Measurements from ENCODE around the gene ATP4B. TPM values are rescaled to one million over a fixed set of nuclear protein-coding genes. Genes with fewer than 3 reads are reported as not detected.

The ATP4B gene
- total and polyA plus RNA-seq, 2 donors (not counting 3 experiments of a cell fraction or from before 2014, with no cell fraction given) = 0.06 TPM; not detected in 1

- Histone ChIP-seq H3K36me3 (ENCODE audit: control insufficient read depth in 2 of 2, extremely low read depth in 1 of 2, insufficient read depth in 2 of 2, low read length in 2 of 2) (no peaks in the 10 kb centered on the region), H3K27ac (ENCODE audit: insufficient read depth, low read depth, low read length) (no peak overlapping the region), H4K20me1 (replicated peaks; ENCODE audit: control insufficient read depth, extremely low read depth, insufficient read depth, low read length) (no peaks in the 10 kb centered on the region), H2AFZ (ENCODE audit: low read depth, low read length) (no peak overlapping the region), H3K27me3 (ENCODE audit: control insufficient read depth in 2 of 2, insufficient read depth in 2 of 2, low read length in 2 of 2) (no peaks in the 10 kb centered on the region), H3K9me1 (replicated peaks; ENCODE audit: control insufficient read depth, extremely low read depth, insufficient read depth, low read length) (no peaks in the 10 kb centered on the region), H3K79me2 (ENCODE audit: control insufficient read depth, insufficient read depth, low read length) (no peaks in the 10 kb centered on the region), H3K4me2 (ENCODE audit: insufficient read depth, low read length) (no peak overlapping the region), H3K9ac (replicated peaks; ENCODE audit: extremely low read depth, insufficient read depth, low read length) (no peak overlapping the region), H3K4me1 (ENCODE audit: control insufficient read depth, extremely low read depth, insufficient read depth, low read length) (no peaks in the 10 kb centered on the region), H3K9me3 (replicated peaks; ENCODE audit: control insufficient read depth, insufficient read depth, low read length) (no peaks in the 10 kb centered on the region), H3K4me3 (replicated peaks in 1 of 3; ENCODE audit: insufficient read depth in 1 of 3, low read depth in 1 of 3, low read length in 3 of 3) (no peak overlapping the region)
- no TSS peak for BruUV-seq (replicated peaks)
- TF ChIP-seq POLR2A (IDR thresholded peaks at IDR 0.05; ENCODE audit: low read depth, low read length) (no peak), EZH2 (IDR thresholded peaks at IDR 0.05; ENCODE audit: borderline replicate concordance, low read depth, low read length, severe bottlenecking) (no peak), JUN (IDR thresholded peaks at IDR 0.05; ENCODE audit: borderline replicate concordance, insufficient read depth, insufficient read length, low read depth) (no peak), MYC (IDR thresholded peaks at IDR 0.05; ENCODE audit: low read depth, low read length) (no peak), POLR2AphosphoS5 (IDR thresholded peaks at IDR 0.05; ENCODE audit: insufficient read depth, low read depth, low read length) (no peak), FOS (IDR thresholded peaks at IDR 0.05; ENCODE audit: borderline replicate concordance, insufficient read depth, low read length) (no peak), GATA2 (IDR thresholded peaks at IDR 0.05; ENCODE audit: insufficient read depth, insufficient read length, low read depth, low read length) (no peak)
- TF ChIP-seq, protein P1, sequence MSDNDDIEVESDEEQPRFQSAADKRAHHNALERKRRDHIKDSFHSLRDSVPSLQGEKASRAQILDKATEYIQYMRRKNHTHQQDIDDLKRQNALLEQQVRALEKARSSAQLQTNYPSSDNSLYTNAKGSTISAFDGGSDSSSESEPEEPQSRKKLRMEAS (IDR thresholded peaks at IDR 0.05; ENCODE audit: insufficient read depth, insufficient read length) = no peak
- TF ChIP-seq, protein P2, sequence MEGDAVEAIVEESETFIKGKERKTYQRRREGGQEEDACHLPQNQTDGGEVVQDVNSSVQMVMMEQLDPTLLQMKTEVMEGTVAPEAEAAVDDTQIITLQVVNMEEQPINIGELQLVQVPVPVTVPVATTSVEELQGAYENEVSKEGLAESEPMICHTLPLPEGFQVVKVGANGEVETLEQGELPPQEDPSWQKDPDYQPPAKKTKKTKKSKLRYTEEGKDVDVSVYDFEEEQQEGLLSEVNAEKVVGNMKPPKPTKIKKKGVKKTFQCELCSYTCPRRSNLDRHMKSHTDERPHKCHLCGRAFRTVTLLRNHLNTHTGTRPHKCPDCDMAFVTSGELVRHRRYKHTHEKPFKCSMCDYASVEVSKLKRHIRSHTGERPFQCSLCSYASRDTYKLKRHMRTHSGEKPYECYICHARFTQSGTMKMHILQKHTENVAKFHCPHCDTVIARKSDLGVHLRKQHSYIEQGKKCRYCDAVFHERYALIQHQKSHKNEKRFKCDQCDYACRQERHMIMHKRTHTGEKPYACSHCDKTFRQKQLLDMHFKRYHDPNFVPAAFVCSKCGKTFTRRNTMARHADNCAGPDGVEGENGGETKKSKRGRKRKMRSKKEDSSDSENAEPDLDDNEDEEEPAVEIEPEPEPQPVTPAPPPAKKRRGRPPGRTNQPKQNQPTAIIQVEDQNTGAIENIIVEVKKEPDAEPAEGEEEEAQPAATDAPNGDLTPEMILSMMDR (IDR thresholded peaks at IDR 0.05; ENCODE audit: extremely low read depth in 1 of 2, insufficient read depth in 1 of 2, low read depth in 1 of 2, low read length in 2 of 2) = no peak
- DNase-seq (ENCODE audit: low read depth, low spot score) (no peak), FAIRE-seq (no peak)
- intact Hi-C loops (cut with micrococcal nuclease) (no loop called here), dilution Hi-C loops (cut with MboI; ENCODE audit: extremely low pct_ligation_motif_present, low sequenced_read_pairs) (no loop called here)
- CTCF ChIA-PET = interaction anchor here (1.5 kb wide), 1 partner anchor 74 kb away, joined by 3 read pairs; no protein-coding TSS in a partner anchor
- POLR2A ChIA-PET = no interaction called here
These were observed 5.4 kb downstream of the ATP4B start for GRCh38 chr13:113652404-113653263.

Data from endothelial cell of umbilical vein (primary cell).